ENCODE measurements around the gene FAM228A. TPM values are rescaled to one million over a fixed set of nuclear protein-coding genes. Genes with fewer than 3 reads are reported as not detected.

Gene FAM228A
- total RNA-seq, 2 donors from 2014 or later = not detected

- Histone ChIP-seq H3K36me3 (peaks cover 8% of the 10 kb centered on the region), H3K27me3 (no peaks in the 10 kb centered on the region), H3K4me3 (no peak overlapping the region), H3K9me3 (no peaks in the 10 kb centered on the region), H3K9ac (ENCODE audit: low read depth in 2 of 2, low read length in 2 of 2) (no peak overlapping the region), H3K4me1 (no peaks in the 10 kb centered on the region), H3K27ac (no peak overlapping the region)
- intact Hi-C loops (cut with DNase I) = no loop called here
- no peak for DNase-seq
- TF ChIP-seq CTCF (IDR thresholded peaks at IDR 0.05) = no peak
These were observed 25.9 kb downstream of the FAM228A start for GRCh38 chr2:24200799-24201198.

DNA sequence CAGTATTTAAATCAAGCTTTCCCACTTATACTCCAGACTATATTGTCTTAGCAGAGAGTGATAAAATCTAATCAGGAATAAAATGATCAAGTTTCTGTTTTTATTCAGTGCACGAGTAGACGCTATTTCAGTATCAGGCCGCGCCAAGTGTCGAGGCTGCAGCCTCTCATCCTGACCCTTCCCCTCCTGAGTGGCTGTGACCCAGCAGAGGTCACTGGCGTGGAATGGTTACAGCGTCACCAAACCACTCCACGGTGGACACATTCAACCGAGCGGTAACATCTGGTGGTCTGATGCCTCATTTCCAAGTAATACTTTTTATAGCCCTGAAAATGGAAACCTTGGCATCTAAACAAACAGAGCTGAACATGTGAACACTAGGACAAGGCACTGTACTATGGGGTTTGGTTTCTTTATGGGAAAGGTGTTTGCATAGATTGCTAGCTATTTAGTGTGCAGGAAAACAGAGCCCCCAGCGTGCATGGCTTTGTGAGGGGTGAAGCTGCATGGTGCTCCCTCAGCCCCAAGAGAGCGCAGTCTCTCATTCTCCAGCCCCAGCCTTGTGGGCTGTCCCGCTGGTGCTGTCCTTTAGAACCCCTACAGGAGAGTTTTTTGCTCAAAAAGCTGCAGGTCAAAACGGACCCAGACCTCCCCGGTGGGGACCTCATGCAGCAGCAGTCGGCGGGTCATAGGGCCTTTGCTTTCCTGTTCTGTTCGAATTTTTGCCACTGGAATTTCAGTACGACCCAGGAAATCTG lies 28.4 kb downstream of the FAM228A start:
- no peak overlapping the region for H3K9ac ChIP-seq (ENCODE audit: low read depth in 2 of 2, low read length in 2 of 2)
- H3K27ac ChIP-seq = no peak overlapping the region
- no peaks in the 10 kb centered on the region for H3K27me3 ChIP-seq
- H3K4me1 ChIP-seq = no peaks in the 10 kb centered on the region
- H3K4me3 ChIP-seq = no peak overlapping the region
- H3K9me3 ChIP-seq = no peaks in the 10 kb centered on the region
- TF ChIP-seq CTCF (IDR thresholded peaks at IDR 0.05) = no peak
- intact Hi-C loops (cut with DNase I) = no loop called here
- no peak for DNase-seq
- peaks cover 12% of the 10 kb centered on the region for H3K36me3 ChIP-seq

GRCh38 chr2:24203787-24204150 lies 28.9 kb downstream of the FAM228A start:
- Histone ChIP-seq H3K4me1 (no peaks in the 10 kb centered on the region), H3K9me3 (no peaks in the 10 kb centered on the region), H3K27ac (no peak overlapping the region), H3K36me3 (peaks cover 17% of the 10 kb centered on the region), H3K4me3 (no peak overlapping the region), H3K9ac (ENCODE audit: low read depth in 2 of 2, low read length in 2 of 2) (no peak overlapping the region), H3K27me3 (no peaks in the 10 kb centered on the region)
- no peak for DNase-seq
- no peak for TF ChIP-seq CTCF (IDR thresholded peaks at IDR 0.05)
- intact Hi-C loops (cut with DNase I) = no loop called here

- Histone ChIP-seq H3K36me3 (peaks cover 19% of the 10 kb centered on the region), H3K27ac (no peak overlapping the region)
These were observed 29.7 kb downstream of the FAM228A start for GRCh38 chr2:24204505-24204904.

GRCh38 chr2:24205131-24205530 lies 30.3 kb downstream of the FAM228A start:
- no peaks in the 10 kb centered on the region for H3K27me3 ChIP-seq
- DNase-seq = no peak
- H3K9ac ChIP-seq (ENCODE audit: low read depth in 2 of 2, low read length in 2 of 2) = no peak overlapping the region
- intact Hi-C loops (cut with DNase I) = no loop called here
- no peaks in the 10 kb centered on the region for H3K9me3 ChIP-seq
- no peak overlapping the region for H3K27ac ChIP-seq
- H3K36me3 ChIP-seq = peaks cover 24% of the 10 kb centered on the region
- H3K4me3 ChIP-seq = no peak overlapping the region
- no peaks in the 10 kb centered on the region for H3K4me1 ChIP-seq
- no peak for TF ChIP-seq CTCF (IDR thresholded peaks at IDR 0.05)

More at GRCh38 chr2:24204505-24204904, 29.7 kb downstream of the FAM228A start:
- no peak overlapping the region for H3K9ac ChIP-seq (ENCODE audit: low read depth in 2 of 2, low read length in 2 of 2)
- no peaks in the 10 kb centered on the region for H3K4me1 ChIP-seq
- no peaks in the 10 kb centered on the region for H3K9me3 ChIP-seq
- TF ChIP-seq CTCF (IDR thresholded peaks at IDR 0.05) = no peak
- no peak for DNase-seq
- intact Hi-C loops (cut with DNase I) = no loop called here
- no peak overlapping the region for H3K4me3 ChIP-seq
- H3K27me3 ChIP-seq = no peaks in the 10 kb centered on the region
